ENCODE results near the gene TARS3. TPM values are rescaled to one million over a fixed set of nuclear protein-coding genes. Genes with fewer than 3 reads are reported as not detected.

TARS3 gene
- total RNA-seq, 1 donor from 2014 or later: 21.2 TPM

DNA sequence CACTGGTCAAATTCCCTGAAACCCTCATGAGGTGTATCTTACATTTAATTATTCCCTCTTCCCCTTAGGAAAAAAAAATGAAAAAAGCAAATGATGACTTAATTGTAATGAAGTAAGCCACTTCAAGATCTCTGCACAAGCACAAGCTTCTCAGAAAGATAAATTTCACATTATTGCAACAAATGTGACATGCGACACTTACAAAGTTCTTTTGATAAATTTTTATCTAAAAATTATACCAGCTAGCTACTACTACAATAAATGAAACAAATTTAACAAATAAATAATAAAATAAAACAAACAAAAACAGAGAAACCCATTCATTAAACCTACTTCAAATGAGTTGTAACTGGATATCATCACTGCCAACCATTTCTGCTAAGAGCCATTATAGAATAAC is 62.1 kb downstream of the TARS3 start:
- no peak overlapping the region for H3K27ac Mint-ChIP-seq
- no peaks in the 10 kb centered on the region for H3K27me3 Mint-ChIP-seq (ENCODE audit: insufficient read depth, low read depth)
- H3K9me3 ChIP-seq (ENCODE audit: low read depth): no peaks in the 10 kb centered on the region
- no peak for TF ChIP-seq EZH2 (IDR thresholded peaks at IDR 0.05)
- TF ChIP-seq, protein P1, sequence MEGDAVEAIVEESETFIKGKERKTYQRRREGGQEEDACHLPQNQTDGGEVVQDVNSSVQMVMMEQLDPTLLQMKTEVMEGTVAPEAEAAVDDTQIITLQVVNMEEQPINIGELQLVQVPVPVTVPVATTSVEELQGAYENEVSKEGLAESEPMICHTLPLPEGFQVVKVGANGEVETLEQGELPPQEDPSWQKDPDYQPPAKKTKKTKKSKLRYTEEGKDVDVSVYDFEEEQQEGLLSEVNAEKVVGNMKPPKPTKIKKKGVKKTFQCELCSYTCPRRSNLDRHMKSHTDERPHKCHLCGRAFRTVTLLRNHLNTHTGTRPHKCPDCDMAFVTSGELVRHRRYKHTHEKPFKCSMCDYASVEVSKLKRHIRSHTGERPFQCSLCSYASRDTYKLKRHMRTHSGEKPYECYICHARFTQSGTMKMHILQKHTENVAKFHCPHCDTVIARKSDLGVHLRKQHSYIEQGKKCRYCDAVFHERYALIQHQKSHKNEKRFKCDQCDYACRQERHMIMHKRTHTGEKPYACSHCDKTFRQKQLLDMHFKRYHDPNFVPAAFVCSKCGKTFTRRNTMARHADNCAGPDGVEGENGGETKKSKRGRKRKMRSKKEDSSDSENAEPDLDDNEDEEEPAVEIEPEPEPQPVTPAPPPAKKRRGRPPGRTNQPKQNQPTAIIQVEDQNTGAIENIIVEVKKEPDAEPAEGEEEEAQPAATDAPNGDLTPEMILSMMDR (IDR thresholded peaks at IDR 0.05): no peak
- TF ChIP-seq EZH2phosphoT487 (IDR thresholded peaks at IDR 0.05): no peak
- no peaks in the 10 kb centered on the region for H4K20me1 ChIP-seq (ENCODE audit: low read depth)
- no peak overlapping the region for H3K4me3 ChIP-seq
- no peaks in the 10 kb centered on the region for H3K79me2 ChIP-seq (ENCODE audit: low read depth)
- no peaks in the 10 kb centered on the region for H3K36me3 ChIP-seq
- H3K27me3 ChIP-seq: no peaks in the 10 kb centered on the region
- no peaks in the 10 kb centered on the region for H3F3A ChIP-seq (ENCODE audit: low read depth)
- H3K4me3 Mint-ChIP-seq: no peak overlapping the region
- H3K4me1 ChIP-seq: no peaks in the 10 kb centered on the region
- H3K4me1 Mint-ChIP-seq: no peaks in the 10 kb centered on the region
- DNase-seq (ENCODE audit: low spot score): no peak
- H3K9me3 Mint-ChIP-seq: peaks cover 3% of the 10 kb centered on the region
- no peak overlapping the region for H3K9ac ChIP-seq
- peaks cover 9% of the 10 kb centered on the region for H3K36me3 Mint-ChIP-seq
- H3K27ac ChIP-seq: no peak overlapping the region
- H3K4me2 ChIP-seq: no peak overlapping the region
- H2AFZ ChIP-seq (replicated peaks): no peak overlapping the region

DNA sequence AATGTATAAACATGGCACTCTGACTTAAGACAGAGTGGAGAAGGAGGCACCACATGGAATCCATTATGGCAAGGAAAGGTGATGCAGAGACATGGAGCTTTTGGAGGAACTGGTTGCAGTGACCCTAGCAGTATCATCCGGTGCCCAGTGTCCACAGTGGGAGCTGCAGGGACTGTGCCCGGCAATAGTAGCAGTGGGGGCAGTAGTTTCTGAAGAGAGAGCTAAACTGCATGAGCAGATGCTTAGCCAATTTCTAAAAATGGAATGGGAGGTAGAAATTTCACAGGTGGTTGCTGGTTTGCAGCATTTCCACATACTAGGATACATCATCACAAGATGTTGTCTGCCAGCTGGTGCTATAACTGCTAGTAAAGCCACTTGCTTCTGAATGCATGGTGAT is 64.3 kb downstream of the TARS3 start:
- H3K27me3 Mint-ChIP-seq (ENCODE audit: insufficient read depth, low read depth): no peaks in the 10 kb centered on the region
- no peak overlapping the region for H3K27ac ChIP-seq

DNA sequence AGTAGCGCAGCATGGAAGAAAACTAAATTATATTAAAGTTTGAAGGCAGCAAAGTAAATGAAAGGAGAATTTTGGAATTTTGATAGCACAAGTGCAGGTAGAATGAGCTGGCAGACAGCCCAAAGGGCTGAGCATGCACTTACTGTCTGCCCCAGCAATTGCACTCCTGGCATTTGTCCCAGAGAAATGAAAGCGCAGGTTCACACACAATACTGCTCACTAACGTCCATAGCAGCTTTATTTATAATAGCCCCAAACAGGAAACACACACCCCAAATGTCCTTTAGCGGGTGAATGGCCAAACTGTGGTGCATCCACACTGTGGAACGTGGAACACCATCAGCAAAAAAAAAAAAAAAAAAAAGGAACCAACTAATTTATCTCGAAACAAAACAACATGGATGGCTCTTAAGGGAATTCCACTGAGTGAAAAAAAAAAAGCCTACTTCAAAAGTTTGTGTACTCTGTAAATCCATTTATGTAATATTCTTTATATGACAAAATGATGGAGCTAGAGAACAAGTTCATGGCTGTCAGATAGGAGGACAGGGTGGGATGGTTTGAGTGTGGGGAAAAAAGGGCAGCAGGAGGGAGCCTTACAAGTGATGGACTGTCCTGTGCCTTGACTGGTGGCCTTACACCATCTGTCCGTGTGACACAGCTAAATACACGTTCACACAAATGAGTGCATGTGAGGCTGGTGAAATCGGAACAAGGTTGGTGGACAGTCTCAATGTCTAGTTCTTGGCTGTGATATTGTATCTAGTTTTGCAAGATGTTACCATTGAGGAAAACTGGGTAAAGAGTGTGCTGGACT is 66.1 kb downstream of the TARS3 start:
- H3K27me3 ChIP-seq: no peaks in the 10 kb centered on the region
- no peaks in the 10 kb centered on the region for H3K4me1 ChIP-seq
- no peak overlapping the region for H3K4me2 ChIP-seq
- DNase-seq (ENCODE audit: low spot score): no peak
- peaks cover 3% of the 10 kb centered on the region for H3F3A ChIP-seq (ENCODE audit: low read depth)
- Mint-ChIP-seq H3K27me3 (ENCODE audit: insufficient read depth, low read depth) (no peaks in the 10 kb centered on the region), H3K9me3 (no peaks in the 10 kb centered on the region), H3K36me3 (no peaks in the 10 kb centered on the region), H3K4me3 (no peak overlapping the region), H3K27ac (no peak overlapping the region), H3K4me1 (peaks cover 2% of the 10 kb centered on the region)
- H3K27ac ChIP-seq: no peak overlapping the region
- H3K79me2 ChIP-seq (ENCODE audit: low read depth): no peaks in the 10 kb centered on the region
- no peaks in the 10 kb centered on the region for H4K20me1 ChIP-seq (ENCODE audit: low read depth)
- H3K9ac ChIP-seq: no peak overlapping the region
- H2AFZ ChIP-seq (replicated peaks): no peak overlapping the region
- H3K4me3 ChIP-seq: no peak overlapping the region
- H3K9me3 ChIP-seq (ENCODE audit: low read depth): no peaks in the 10 kb centered on the region
- H3K36me3 ChIP-seq: no peaks in the 10 kb centered on the region
- TF ChIP-seq EZH2 (IDR thresholded peaks at IDR 0.05) (no peak), EZH2phosphoT487 (IDR thresholded peaks at IDR 0.05) (no peak)
- TF ChIP-seq, protein P1 (IDR thresholded peaks at IDR 0.05): no peak

More for the DNA sequence above, 64.3 kb downstream of the TARS3 start:
- Histone ChIP-seq H4K20me1 (ENCODE audit: low read depth) (no peaks in the 10 kb centered on the region), H2AFZ (replicated peaks) (no peak overlapping the region), H3K4me3 (no peak overlapping the region), H3K79me2 (ENCODE audit: low read depth) (no peaks in the 10 kb centered on the region), H3K36me3 (no peaks in the 10 kb centered on the region), H3K4me2 (no peak overlapping the region), H3K9ac (no peak overlapping the region), H3F3A (ENCODE audit: low read depth) (no peaks in the 10 kb centered on the region), H3K4me1 (no peaks in the 10 kb centered on the region), H3K9me3 (ENCODE audit: low read depth) (no peaks in the 10 kb centered on the region), H3K27me3 (no peaks in the 10 kb centered on the region)
- H3K4me1 Mint-ChIP-seq: no peaks in the 10 kb centered on the region
- H3K27ac Mint-ChIP-seq: no peak overlapping the region
- no peak for DNase-seq (ENCODE audit: low spot score)
- no peak overlapping the region for H3K4me3 Mint-ChIP-seq
- no peaks in the 10 kb centered on the region for H3K36me3 Mint-ChIP-seq
- no peak for TF ChIP-seq EZH2phosphoT487 (IDR thresholded peaks at IDR 0.05)
- no peak for TF ChIP-seq EZH2 (IDR thresholded peaks at IDR 0.05)
- TF ChIP-seq, protein P1 (IDR thresholded peaks at IDR 0.05): no peak
- H3K9me3 Mint-ChIP-seq: no peaks in the 10 kb centered on the region
